ENCODE data around the gene NTHL1.

Gene NTHL1

GRCh38 chr16:2083876-2084780, 36.5 kb upstream of the NTHL1 start:
- Histone ChIP-seq H3K27me3 (replicated peaks; ENCODE audit: control insufficient read depth, insufficient read depth, low read length, poor library complexity, severe bottlenecking) (no peaks in the 10 kb centered on the region), H3K9me3 (ENCODE audit: control insufficient read depth, low read length) (no peaks in the 10 kb centered on the region), H3K4me3 (ENCODE audit: insufficient read depth, low read depth, low read length, poor library complexity, severe bottlenecking) (no peak overlapping the region), H3K36me3 (ENCODE audit: control insufficient read depth, insufficient read depth, low read length) (peaks cover 87% of the 10 kb centered on the region), H3K4me1 (ENCODE audit: control insufficient read depth, insufficient read depth, low read length, poor library complexity, severe bottlenecking) (no peaks in the 10 kb centered on the region), H3K27ac (ENCODE audit: insufficient read depth, low read length, poor library complexity, severe bottlenecking) (no peak overlapping the region)
- DNase-seq: no peak

GRCh38 chr16:2083409-2083808, 35.8 kb upstream of the NTHL1 start:
- H3K9me3 ChIP-seq (ENCODE audit: control insufficient read depth, low read length): no peaks in the 10 kb centered on the region
- no peak overlapping the region for H3K4me3 ChIP-seq (ENCODE audit: insufficient read depth, low read depth, low read length, poor library complexity, severe bottlenecking)
- H3K27me3 ChIP-seq (replicated peaks; ENCODE audit: control insufficient read depth, insufficient read depth, low read length, poor library complexity, severe bottlenecking): no peaks in the 10 kb centered on the region
- H3K4me1 ChIP-seq (ENCODE audit: control insufficient read depth, insufficient read depth, low read length, poor library complexity, severe bottlenecking): no peaks in the 10 kb centered on the region
- no peak for DNase-seq
- no peak overlapping the region for H3K27ac ChIP-seq (ENCODE audit: insufficient read depth, low read length, poor library complexity, severe bottlenecking)
- peaks cover 87% of the 10 kb centered on the region for H3K36me3 ChIP-seq (ENCODE audit: control insufficient read depth, insufficient read depth, low read length)

- no peaks in the 10 kb centered on the region for H3K4me1 ChIP-seq (ENCODE audit: control insufficient read depth, insufficient read depth, low read length, poor library complexity, severe bottlenecking)
- no peak for DNase-seq
- H3K27ac ChIP-seq (ENCODE audit: insufficient read depth, low read length, poor library complexity, severe bottlenecking): no peak overlapping the region
- H3K4me3 ChIP-seq (ENCODE audit: insufficient read depth, low read depth, low read length, poor library complexity, severe bottlenecking): no peak overlapping the region
- no peaks in the 10 kb centered on the region for H3K27me3 ChIP-seq (replicated peaks; ENCODE audit: control insufficient read depth, insufficient read depth, low read length, poor library complexity, severe bottlenecking)
- no peaks in the 10 kb centered on the region for H3K9me3 ChIP-seq (ENCODE audit: control insufficient read depth, low read length)
- H3K36me3 ChIP-seq (ENCODE audit: control insufficient read depth, insufficient read depth, low read length): peaks cover 83% of the 10 kb centered on the region
These were observed 35.3 kb upstream of the NTHL1 start for GRCh38 chr16:2082983-2083364.

DNA sequence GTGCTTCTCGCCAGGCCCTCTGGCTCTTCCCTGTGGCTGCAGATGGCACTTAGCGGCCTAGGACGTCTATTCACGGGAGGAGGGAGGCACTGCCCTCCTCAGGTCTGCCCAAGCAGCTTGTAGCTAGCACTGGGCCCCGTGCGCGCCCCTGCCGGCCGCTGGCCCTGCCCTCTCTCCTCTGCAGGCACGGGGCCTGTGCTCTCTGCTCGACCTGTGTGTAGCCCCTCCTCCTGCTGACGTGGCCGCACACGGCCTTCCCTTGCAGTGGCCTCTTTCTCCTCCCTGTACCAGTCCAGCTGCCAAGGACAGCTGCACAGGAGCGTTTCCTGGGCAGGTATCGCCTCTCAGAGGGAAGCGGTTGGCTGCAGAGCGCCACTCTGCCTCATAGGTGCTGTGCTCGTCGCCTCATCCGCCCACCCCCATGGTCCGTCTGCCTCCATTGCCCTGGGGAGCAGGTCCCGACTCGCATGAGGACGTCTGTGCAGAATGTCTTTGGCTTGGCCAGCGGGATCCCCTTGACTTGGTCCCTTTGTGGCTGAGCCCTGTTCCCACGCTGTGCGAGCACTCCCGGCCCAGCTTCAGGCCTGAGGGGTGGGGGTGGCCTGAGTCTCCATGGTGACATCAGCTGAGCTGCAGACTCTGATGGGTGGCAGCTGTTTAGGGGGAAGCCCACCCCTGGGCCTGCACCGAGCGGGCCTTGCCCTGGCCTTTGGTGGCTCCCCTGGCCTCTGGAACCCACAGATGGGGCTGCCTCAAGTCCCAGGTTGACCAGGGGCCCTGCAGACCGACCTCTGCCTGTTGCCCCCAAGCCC, 34.7 kb upstream of the NTHL1 start:
- no peak for DNase-seq
- Histone ChIP-seq H3K4me3 (ENCODE audit: insufficient read depth, low read depth, low read length, poor library complexity, severe bottlenecking) (no peak overlapping the region), H3K27ac (ENCODE audit: insufficient read depth, low read length, poor library complexity, severe bottlenecking) (no peak overlapping the region), H3K4me1 (ENCODE audit: control insufficient read depth, insufficient read depth, low read length, poor library complexity, severe bottlenecking) (no peaks in the 10 kb centered on the region), H3K27me3 (replicated peaks; ENCODE audit: control insufficient read depth, insufficient read depth, low read length, poor library complexity, severe bottlenecking) (no peaks in the 10 kb centered on the region), H3K36me3 (ENCODE audit: control insufficient read depth, insufficient read depth, low read length) (peaks cover 77% of the 10 kb centered on the region), H3K9me3 (ENCODE audit: control insufficient read depth, low read length) (no peaks in the 10 kb centered on the region)

DNA sequence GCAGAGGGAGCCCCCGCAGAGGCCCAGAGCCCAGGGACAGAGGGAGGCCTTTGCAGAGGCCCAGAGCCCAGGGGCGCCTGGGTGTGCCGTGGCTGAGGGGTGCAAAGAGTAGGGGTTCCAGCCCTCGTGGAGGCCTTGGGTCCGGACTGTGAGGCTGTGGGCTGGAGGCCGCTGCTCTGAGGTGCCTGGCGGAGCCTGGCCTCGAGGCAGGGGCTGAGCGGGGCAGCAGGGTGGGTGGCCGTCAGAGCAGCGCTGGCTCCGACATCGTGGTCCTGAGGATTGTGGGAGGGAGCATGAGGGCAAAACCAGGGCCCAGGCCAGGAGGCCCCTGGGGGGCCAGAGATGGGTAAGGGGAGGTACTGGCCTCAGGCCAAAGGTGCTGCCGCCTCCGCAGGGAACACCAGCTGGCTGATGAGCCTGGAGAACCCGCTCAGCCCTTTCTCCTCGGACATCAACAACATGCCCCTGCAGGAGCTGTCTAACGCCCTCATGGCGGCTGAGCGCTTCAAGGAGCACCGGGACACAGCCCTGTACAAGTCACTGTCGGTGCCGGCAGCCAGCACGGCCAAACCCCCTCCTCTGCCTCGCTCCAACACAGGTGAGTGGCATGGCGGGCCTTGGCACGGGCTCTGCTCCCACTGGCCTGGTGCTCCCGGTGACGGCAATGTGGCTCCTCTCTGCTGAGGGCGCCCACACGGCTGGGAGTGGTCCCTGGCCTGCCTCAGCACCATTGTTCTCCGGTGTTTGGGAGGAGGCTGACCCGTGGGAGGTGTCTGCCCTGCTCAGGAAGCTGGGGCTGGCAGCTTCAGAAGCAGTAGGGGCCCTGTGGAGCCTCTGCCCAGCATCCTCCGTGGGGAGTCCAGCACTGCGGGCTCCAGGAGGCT, 33.8 kb upstream of the NTHL1 start:
- Histone ChIP-seq H3K4me1 (ENCODE audit: control insufficient read depth, insufficient read depth, low read length, poor library complexity, severe bottlenecking) (no peaks in the 10 kb centered on the region), H3K27ac (ENCODE audit: insufficient read depth, low read length, poor library complexity, severe bottlenecking) (no peak overlapping the region), H3K27me3 (replicated peaks; ENCODE audit: control insufficient read depth, insufficient read depth, low read length, poor library complexity, severe bottlenecking) (no peaks in the 10 kb centered on the region), H3K36me3 (ENCODE audit: control insufficient read depth, insufficient read depth, low read length) (peaks cover 74% of the 10 kb centered on the region), H3K9me3 (ENCODE audit: control insufficient read depth, low read length) (no peaks in the 10 kb centered on the region), H3K4me3 (ENCODE audit: insufficient read depth, low read depth, low read length, poor library complexity, severe bottlenecking) (no peak overlapping the region)
- no peak for DNase-seq

GRCh38 chr16:2079991-2080390, 32.4 kb upstream of the NTHL1 start:
- H3K4me3 ChIP-seq (ENCODE audit: insufficient read depth, low read depth, low read length, poor library complexity, severe bottlenecking): no peak overlapping the region
- no peaks in the 10 kb centered on the region for H3K9me3 ChIP-seq (ENCODE audit: control insufficient read depth, low read length)
- no peaks in the 10 kb centered on the region for H3K27me3 ChIP-seq (replicated peaks; ENCODE audit: control insufficient read depth, insufficient read depth, low read length, poor library complexity, severe bottlenecking)
- no peaks in the 10 kb centered on the region for H3K4me1 ChIP-seq (ENCODE audit: control insufficient read depth, insufficient read depth, low read length, poor library complexity, severe bottlenecking)
- no peak for DNase-seq
- peaks cover 63% of the 10 kb centered on the region for H3K36me3 ChIP-seq (ENCODE audit: control insufficient read depth, insufficient read depth, low read length)
- no peak overlapping the region for H3K27ac ChIP-seq (ENCODE audit: insufficient read depth, low read length, poor library complexity, severe bottlenecking)

DNA sequence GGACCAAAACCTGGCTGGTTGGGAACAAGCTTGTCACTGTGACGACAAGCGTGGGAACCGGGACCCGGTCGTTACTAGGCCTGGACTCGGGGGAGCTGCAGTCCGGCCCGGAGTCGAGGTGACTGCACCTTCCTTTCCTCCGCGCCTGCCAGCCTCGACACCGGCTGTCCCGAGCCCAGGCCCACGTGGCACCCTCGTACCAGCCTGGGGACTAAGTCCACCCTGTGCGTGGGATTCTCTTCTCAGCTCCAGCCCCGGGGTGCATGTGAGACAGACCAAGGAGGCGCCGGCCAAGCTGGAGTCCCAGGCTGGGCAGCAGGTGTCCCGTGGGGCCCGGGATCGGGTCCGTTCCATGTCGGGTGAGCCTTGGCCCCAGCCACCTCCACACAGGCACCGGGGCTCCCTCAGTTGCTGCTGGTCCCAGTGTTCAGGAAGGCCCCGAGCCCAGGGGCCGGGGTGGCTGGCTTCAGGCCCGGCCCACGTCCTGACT, 31.7 kb upstream of the NTHL1 start:
- Histone ChIP-seq H3K27ac (ENCODE audit: insufficient read depth, low read length, poor library complexity, severe bottlenecking) (no peak overlapping the region), H3K36me3 (ENCODE audit: control insufficient read depth, insufficient read depth, low read length) (peaks cover 68% of the 10 kb centered on the region), H3K4me1 (ENCODE audit: control insufficient read depth, insufficient read depth, low read length, poor library complexity, severe bottlenecking) (no peaks in the 10 kb centered on the region), H3K27me3 (replicated peaks; ENCODE audit: control insufficient read depth, insufficient read depth, low read length, poor library complexity, severe bottlenecking) (no peaks in the 10 kb centered on the region), H3K9me3 (ENCODE audit: control insufficient read depth, low read length) (no peaks in the 10 kb centered on the region), H3K4me3 (ENCODE audit: insufficient read depth, low read depth, low read length, poor library complexity, severe bottlenecking) (no peak overlapping the region)
- DNase-seq: no peak

- H3K27me3 ChIP-seq (replicated peaks; ENCODE audit: control insufficient read depth, insufficient read depth, low read length, poor library complexity, severe bottlenecking): no peaks in the 10 kb centered on the region
- no peaks in the 10 kb centered on the region for H3K9me3 ChIP-seq (ENCODE audit: control insufficient read depth, low read length)
- H3K27ac ChIP-seq (ENCODE audit: insufficient read depth, low read length, poor library complexity, severe bottlenecking): no peak overlapping the region
- no peak overlapping the region for H3K4me3 ChIP-seq (ENCODE audit: insufficient read depth, low read depth, low read length, poor library complexity, severe bottlenecking)
- H3K4me1 ChIP-seq (ENCODE audit: control insufficient read depth, insufficient read depth, low read length, poor library complexity, severe bottlenecking): no peaks in the 10 kb centered on the region
- DNase-seq: no peak
- H3K36me3 ChIP-seq (ENCODE audit: control insufficient read depth, insufficient read depth, low read length): peaks cover 68% of the 10 kb centered on the region
These were observed 31.1 kb upstream of the NTHL1 start for GRCh38 chr16:2078691-2079090.

DNA sequence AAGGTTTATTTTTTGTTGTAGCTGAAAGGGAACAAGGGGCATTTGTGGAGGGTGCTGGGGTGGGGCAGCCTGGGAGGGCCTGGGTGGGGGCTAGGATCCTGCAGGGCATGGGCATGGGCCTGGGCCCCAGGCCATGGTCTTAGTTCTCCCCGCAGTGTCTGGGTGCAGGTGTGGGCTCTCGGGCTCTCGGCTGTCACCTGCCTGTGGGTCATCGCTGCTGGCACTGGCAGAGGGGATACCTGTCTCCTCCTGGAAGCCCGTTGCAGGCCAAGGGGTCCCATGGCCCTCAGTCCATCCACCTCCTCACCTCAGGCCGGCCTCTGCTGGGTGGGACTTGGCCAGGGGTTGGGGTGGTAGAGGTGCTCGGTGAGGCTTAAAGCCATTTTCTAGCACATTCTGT, 30.5 kb upstream of the NTHL1 start:
- no peak overlapping the region for H3K27ac ChIP-seq (ENCODE audit: insufficient read depth, low read length, poor library complexity, severe bottlenecking)
- H3K4me3 ChIP-seq (ENCODE audit: insufficient read depth, low read depth, low read length, poor library complexity, severe bottlenecking): no peak overlapping the region
- no peaks in the 10 kb centered on the region for H3K9me3 ChIP-seq (ENCODE audit: control insufficient read depth, low read length)
- no peaks in the 10 kb centered on the region for H3K27me3 ChIP-seq (replicated peaks; ENCODE audit: control insufficient read depth, insufficient read depth, low read length, poor library complexity, severe bottlenecking)
- H3K4me1 ChIP-seq (ENCODE audit: control insufficient read depth, insufficient read depth, low read length, poor library complexity, severe bottlenecking): no peaks in the 10 kb centered on the region
- H3K36me3 ChIP-seq (ENCODE audit: control insufficient read depth, insufficient read depth, low read length): peaks cover 69% of the 10 kb centered on the region
- no peak for DNase-seq

Measured in effector memory CD4-positive, alpha-beta T cell (primary cell).